H1 (cell line): ENCODE measurements around the gene ZNF433. TPM values are rescaled to one million over a fixed set of nuclear protein-coding genes. Genes with fewer than 3 reads are reported as not detected.

Source experiments
- BCL11A ChIP-seq, 2 experiments: IDR thresholded peaks; one replicate each; pipeline ENCODE4 v1.6.1; 2011; ENCODE audit warnings: low read depth in 2 of 2, low read length in 2 of 2, mild to moderate bottlenecking in 2 of 2
- CREB1 ChIP-seq: IDR thresholded peaks from 2 replicates; pipeline ENCODE4 v1.6.1; 2012; ENCODE audit warnings: inconsistent platforms
- EGR1 ChIP-seq: IDR thresholded peaks from 2 replicates; pipeline ENCODE4 v1.6.1; 2011; ENCODE audit warnings: low read depth, low read length, borderline replicate concordance
- KDM1A ChIP-seq: fragments of 200-600, 300-600 bp; sonication (generic); IDR thresholded peaks from 2 replicates; pipeline ENCODE4 v1.7.1; 2016; ENCODE audit warnings: mild to moderate bottlenecking, low read length, borderline replicate concordance
- KDM4A ChIP-seq: IDR thresholded peaks from one replicate; pipeline ENCODE4 v1.7.1; 2012; ENCODE audit warnings: low read depth, mild to moderate bottlenecking, moderate library complexity, low read length, inconsistent platforms; ENCODE audit not compliant: severe bottlenecking
- MAFK ChIP-seq: IDR thresholded peaks from 2 replicates; pipeline ENCODE4 v1.6.1; 2012; ENCODE audit warnings: low read depth, mild to moderate bottlenecking, improper control_type of control experiment, low read length
- RNF2 ChIP-seq: fragments of 200-900, 300-1000 bp; sonication (generic); IDR thresholded peaks from 2 replicates; pipeline ENCODE4 v1.7.1; 2016; ENCODE audit warnings: borderline replicate concordance, low read depth, mild to moderate bottlenecking, antibody characterized with exemption, low read length; ENCODE audit not compliant: poor library complexity, severe bottlenecking; ENCODE audit errors: missing control alignments
- TCF12 ChIP-seq: IDR thresholded peaks from 2 replicates; pipeline ENCODE4 v1.6.1; 2011; ENCODE audit warnings: low read depth, mild to moderate bottlenecking, low read length
- TEAD4 ChIP-seq: IDR thresholded peaks from 2 replicates; pipeline ENCODE4 v1.6.1; 2012; ENCODE audit warnings: low read depth, low read length, inconsistent platforms, mixed read lengths
- polyA plus RNA-seq, 7 experiments: library from polyadenylated mRNA; depleted of rRNA in 3 of 7; stranded (reverse) in 5 of 7; unstranded in 2 of 7; fragments of >200 nt in 5 of 7; fragments of 200-250 nt in 2 of 7; gene quantifications; 1 replicate in 5 of 7; 2 replicates in 1 of 7; 4 replicates in 1 of 7; pipeline versions ENCODE4 v1.2.1 to v1.2.3, GENCODE V29; 2011 to 2013; ENCODE audit warnings: missing spikeins in 2 of 7, mixed read lengths in 2 of 7
- total RNA-seq: library from RNA; stranded (reverse); fragmentation: NEBNext Ultra II Directional; extraction: Animal tissue kit (Norgen Biotek cat#: 25700); gene quantifications from 2 replicates; pipeline ENCODE4 v1.2.1, GENCODE V29; 2021

Gene ZNF433
- total and polyA plus RNA-seq, 2 of the 8 experiments (the other 6 are each of a cell fraction or from before 2014, with no cell fraction given) = 0.68 to 1.8 TPM

GRCh38 chr19:12000152-12000981 is 35.1 kb downstream of the ZNF433 start (continued):
- no peak for TF ChIP-seq RNF2
- no peak for TF ChIP-seq TCF12
- no peak for TF ChIP-seq TEAD4
- no peak for TF ChIP-seq CREB1
- TF ChIP-seq EGR1 = no peak
- TF ChIP-seq KDM4A = no peak
- no peak for TF ChIP-seq KDM1A
- no peak for TF ChIP-seq BCL11A (IDR thresholded peaks at IDR 0.05; ENCODE audit: low read depth in 2 of 2, low read length in 2 of 2)
- TF ChIP-seq MAFK = no peak
